ENCODE results near the gene STRN4.

The STRN4 gene

GRCh38 chr19:46717034-46717715, 29.1 kb downstream of the STRN4 start, which contains the start of gene PRKD2:
Gene PRKD2 (minus strand): TSS chr19:46717114. CDS start chr19:46716370, 744 bp downstream.
- no peak for TF ChIP-seq CTCF (IDR thresholded peaks at IDR 0.05; ENCODE audit: insufficient read depth, low read length)
- peak; percentile 87 for TF ChIP-seq SPI1 (IDR thresholded peaks at IDR 0.05; ENCODE audit: borderline replicate concordance, low read depth)
- no peak for TF ChIP-seq POLR2AphosphoS5 (IDR thresholded peaks at IDR 0.05; ENCODE audit: low read depth)
- TF ChIP-seq REST (IDR thresholded peaks at IDR 0.05; ENCODE audit: insufficient replicate concordance, low read depth): no peak
- H3K4me3 ChIP-seq (replicated peaks; ENCODE audit: insufficient read depth, low read length): peak within 1 kb of the TSS; percentile 78
- peak within 1 kb of the TSS; percentile 78 for H3K27ac ChIP-seq (replicated peaks)
- H3K27me3 ChIP-seq (ENCODE audit: insufficient read depth, poor library complexity, severe bottlenecking): no peaks in the 10 kb centered on the region
- peak; percentile 77 to 83 for DNase-seq (ENCODE audit: low read depth in 1 of 2, low spot score in 1 of 2)

GRCh38 chr19:46716672-46717033, 29.6 kb downstream of the STRN4 start:
- H3K27ac ChIP-seq (replicated peaks): peak overlapping the region; percentile 78
- no peak for TF ChIP-seq GABPA (IDR thresholded peaks at IDR 0.05; ENCODE audit: low read depth)
- no peak for TF ChIP-seq CTCF (IDR thresholded peaks at IDR 0.05; ENCODE audit: insufficient read depth, low read length)
- TF ChIP-seq REST (IDR thresholded peaks at IDR 0.05; ENCODE audit: insufficient replicate concordance, low read depth): no peak

GRCh38 chr19:46715975-46716671, 30.1 kb downstream of the STRN4 start:
- TF ChIP-seq SPI1 (IDR thresholded peaks at IDR 0.05; ENCODE audit: borderline replicate concordance, low read depth) (no peak), CTCF (IDR thresholded peaks at IDR 0.05; ENCODE audit: insufficient read depth, low read length) (no peak), GABPA (IDR thresholded peaks at IDR 0.05; ENCODE audit: low read depth) (no peak), POLR2AphosphoS5 (IDR thresholded peaks at IDR 0.05; ENCODE audit: low read depth) (no peak), REST (IDR thresholded peaks at IDR 0.05; ENCODE audit: insufficient replicate concordance, low read depth) (no peak)
- H3K27ac ChIP-seq (replicated peaks): peak overlapping the region; percentile 78
- H3K27me3 ChIP-seq (ENCODE audit: insufficient read depth, poor library complexity, severe bottlenecking): no peaks in the 10 kb centered on the region
- no peak for DNase-seq (ENCODE audit: low read depth in 1 of 2, low spot score in 1 of 2)
- H3K4me3 ChIP-seq (replicated peaks; ENCODE audit: insufficient read depth, low read length): peak overlapping the region; percentile 78

More at GRCh38 chr19:46716672-46717033, 29.6 kb downstream of the STRN4 start:
- DNase-seq (ENCODE audit: low read depth in 1 of 2, low spot score in 1 of 2): no peak
- Histone ChIP-seq H3K4me3 (replicated peaks; ENCODE audit: insufficient read depth, low read length) (peak overlapping the region; percentile 78), H3K27me3 (ENCODE audit: insufficient read depth, poor library complexity, severe bottlenecking) (no peaks in the 10 kb centered on the region)
